Measurements from ENCODE around the gene SH2D1B.

Gene SH2D1B

GRCh38 chr1:162388083-162388594 is 23.8 kb downstream of the SH2D1B start:
- H3K36me3 ChIP-seq (ENCODE audit: insufficient read depth, low read length) = no peaks in the 10 kb centered on the region
- H3K27ac ChIP-seq (ENCODE audit: low read depth, low read length) = no peak overlapping the region
- H3K27me3 ChIP-seq (ENCODE audit: insufficient read depth, low read length) = no peaks in the 10 kb centered on the region
- no peak overlapping the region for H2AFZ ChIP-seq (ENCODE audit: low read length, unreplicated experiment)
- no peaks in the 10 kb centered on the region for H3K79me2 ChIP-seq (ENCODE audit: control insufficient read depth, insufficient read depth, low read length, unreplicated experiment)
- no peak overlapping the region for H3K4me3 ChIP-seq (ENCODE audit: low read depth, low read length)
- H3K4me1 ChIP-seq (ENCODE audit: control insufficient read depth, insufficient read depth, low read length, unreplicated experiment) = no peaks in the 10 kb centered on the region

GRCh38 chr1:162387226-162388082 is 24.5 kb downstream of the SH2D1B start:
- no peaks in the 10 kb centered on the region for H3K27me3 ChIP-seq (ENCODE audit: insufficient read depth, low read length)
- H3K36me3 ChIP-seq (ENCODE audit: insufficient read depth, low read length) = no peaks in the 10 kb centered on the region
- H3K4me1 ChIP-seq (ENCODE audit: control insufficient read depth, insufficient read depth, low read length, unreplicated experiment) = no peaks in the 10 kb centered on the region
- no peak overlapping the region for H3K4me3 ChIP-seq (ENCODE audit: low read depth, low read length)
- no peaks in the 10 kb centered on the region for H3K79me2 ChIP-seq (ENCODE audit: control insufficient read depth, insufficient read depth, low read length, unreplicated experiment)
- H3K27ac ChIP-seq (ENCODE audit: low read depth, low read length) = no peak overlapping the region
- no peak overlapping the region for H2AFZ ChIP-seq (ENCODE audit: low read length, unreplicated experiment)

GRCh38 chr1:162386292-162387225 is 25.4 kb downstream of the SH2D1B start:
- H3K36me3 ChIP-seq (ENCODE audit: insufficient read depth, low read length) = no peaks in the 10 kb centered on the region
- no peak overlapping the region for H2AFZ ChIP-seq (ENCODE audit: low read length, unreplicated experiment)
- H3K79me2 ChIP-seq (ENCODE audit: control insufficient read depth, insufficient read depth, low read length, unreplicated experiment) = no peaks in the 10 kb centered on the region
- H3K4me1 ChIP-seq (ENCODE audit: control insufficient read depth, insufficient read depth, low read length, unreplicated experiment) = peaks cover 6% of the 10 kb centered on the region
- no peak overlapping the region for H3K4me3 ChIP-seq (ENCODE audit: low read depth, low read length)
- H3K27ac ChIP-seq (ENCODE audit: low read depth, low read length) = no peak overlapping the region
- H3K27me3 ChIP-seq (ENCODE audit: insufficient read depth, low read length) = no peaks in the 10 kb centered on the region

- Histone ChIP-seq H3K27me3 (ENCODE audit: insufficient read depth, low read length) (no peaks in the 10 kb centered on the region), H3K36me3 (ENCODE audit: insufficient read depth, low read length) (no peaks in the 10 kb centered on the region), H3K4me1 (ENCODE audit: control insufficient read depth, insufficient read depth, low read length, unreplicated experiment) (peaks cover 12% of the 10 kb centered on the region), H2AFZ (ENCODE audit: low read length, unreplicated experiment) (no peak overlapping the region), H3K4me3 (ENCODE audit: low read depth, low read length) (no peak overlapping the region), H3K79me2 (ENCODE audit: control insufficient read depth, insufficient read depth, low read length, unreplicated experiment) (no peaks in the 10 kb centered on the region), H3K27ac (ENCODE audit: low read depth, low read length) (no peak overlapping the region)
Observed at GRCh38 chr1:162385702-162386101, 26.2 kb downstream of the SH2D1B start.

- Histone ChIP-seq H3K4me3 (ENCODE audit: low read depth, low read length) (no peak overlapping the region), H2AFZ (ENCODE audit: low read length, unreplicated experiment) (no peak overlapping the region), H3K27me3 (ENCODE audit: insufficient read depth, low read length) (no peaks in the 10 kb centered on the region), H3K4me1 (ENCODE audit: control insufficient read depth, insufficient read depth, low read length, unreplicated experiment) (peaks cover 12% of the 10 kb centered on the region), H3K79me2 (ENCODE audit: control insufficient read depth, insufficient read depth, low read length, unreplicated experiment) (no peaks in the 10 kb centered on the region), H3K27ac (ENCODE audit: low read depth, low read length) (no peak overlapping the region), H3K36me3 (ENCODE audit: insufficient read depth, low read length) (no peaks in the 10 kb centered on the region)
Observed at GRCh38 chr1:162385280-162385623, 26.7 kb downstream of the SH2D1B start.

- Histone ChIP-seq H3K4me3 (ENCODE audit: low read depth, low read length) (no peak overlapping the region), H3K27me3 (ENCODE audit: insufficient read depth, low read length) (no peaks in the 10 kb centered on the region), H3K4me1 (ENCODE audit: control insufficient read depth, insufficient read depth, low read length, unreplicated experiment) (peaks cover 12% of the 10 kb centered on the region), H3K36me3 (ENCODE audit: insufficient read depth, low read length) (no peaks in the 10 kb centered on the region), H3K27ac (ENCODE audit: low read depth, low read length) (no peak overlapping the region), H3K79me2 (ENCODE audit: control insufficient read depth, insufficient read depth, low read length, unreplicated experiment) (no peaks in the 10 kb centered on the region), H2AFZ (ENCODE audit: low read length, unreplicated experiment) (no peak overlapping the region)
Observed at GRCh38 chr1:162384601-162385279, 27.2 kb downstream of the SH2D1B start.

- H2AFZ ChIP-seq (ENCODE audit: low read length, unreplicated experiment) = no peak overlapping the region
- no peaks in the 10 kb centered on the region for H3K79me2 ChIP-seq (ENCODE audit: control insufficient read depth, insufficient read depth, low read length, unreplicated experiment)
- H3K27ac ChIP-seq (ENCODE audit: low read depth, low read length) = no peak overlapping the region
- no peak overlapping the region for H3K4me3 ChIP-seq (ENCODE audit: low read depth, low read length)
- no peaks in the 10 kb centered on the region for H3K36me3 ChIP-seq (ENCODE audit: insufficient read depth, low read length)
- H3K27me3 ChIP-seq (ENCODE audit: insufficient read depth, low read length) = no peaks in the 10 kb centered on the region
- peaks cover 12% of the 10 kb centered on the region for H3K4me1 ChIP-seq (ENCODE audit: control insufficient read depth, insufficient read depth, low read length, unreplicated experiment)
Observed at GRCh38 chr1:162384116-162384515, 27.8 kb downstream of the SH2D1B start.

GRCh38 chr1:162383516-162383915 is 28.4 kb downstream of the SH2D1B start:
- H3K27ac ChIP-seq (ENCODE audit: low read depth, low read length) = no peak overlapping the region
- H3K4me1 ChIP-seq (ENCODE audit: control insufficient read depth, insufficient read depth, low read length, unreplicated experiment) = peaks cover 12% of the 10 kb centered on the region
- no peak overlapping the region for H3K4me3 ChIP-seq (ENCODE audit: low read depth, low read length)
- H3K27me3 ChIP-seq (ENCODE audit: insufficient read depth, low read length) = no peaks in the 10 kb centered on the region
- no peaks in the 10 kb centered on the region for H3K79me2 ChIP-seq (ENCODE audit: control insufficient read depth, insufficient read depth, low read length, unreplicated experiment)
- H2AFZ ChIP-seq (ENCODE audit: low read length, unreplicated experiment) = no peak overlapping the region
- no peaks in the 10 kb centered on the region for H3K36me3 ChIP-seq (ENCODE audit: insufficient read depth, low read length)

- Histone ChIP-seq H3K79me2 (ENCODE audit: control insufficient read depth, insufficient read depth, low read length, unreplicated experiment) (no peaks in the 10 kb centered on the region), H3K36me3 (ENCODE audit: insufficient read depth, low read length) (no peaks in the 10 kb centered on the region), H3K27me3 (ENCODE audit: insufficient read depth, low read length) (no peaks in the 10 kb centered on the region), H3K27ac (ENCODE audit: low read depth, low read length) (no peak overlapping the region), H2AFZ (ENCODE audit: low read length, unreplicated experiment) (no peak overlapping the region), H3K4me3 (ENCODE audit: low read depth, low read length) (no peak overlapping the region), H3K4me1 (ENCODE audit: control insufficient read depth, insufficient read depth, low read length, unreplicated experiment) (peaks cover 12% of the 10 kb centered on the region)
Observed at GRCh38 chr1:162383091-162383490, 28.8 kb downstream of the SH2D1B start.

- H3K27me3 ChIP-seq (ENCODE audit: insufficient read depth, low read length) = no peaks in the 10 kb centered on the region
- H3K4me1 ChIP-seq (ENCODE audit: control insufficient read depth, insufficient read depth, low read length, unreplicated experiment) = peaks cover 12% of the 10 kb centered on the region
- H3K27ac ChIP-seq (ENCODE audit: low read depth, low read length) = no peak overlapping the region
- H3K36me3 ChIP-seq (ENCODE audit: insufficient read depth, low read length) = no peaks in the 10 kb centered on the region
- no peaks in the 10 kb centered on the region for H3K79me2 ChIP-seq (ENCODE audit: control insufficient read depth, insufficient read depth, low read length, unreplicated experiment)
- no peak overlapping the region for H2AFZ ChIP-seq (ENCODE audit: low read length, unreplicated experiment)
- H3K4me3 ChIP-seq (ENCODE audit: low read depth, low read length) = no peak overlapping the region
Observed at GRCh38 chr1:162381941-162382750, 29.8 kb downstream of the SH2D1B start.
